Upper lobe of left lung (tissue), 4 donors: ENCODE data around the gene JAZF1.

Source experiments
- CTCF ChIP-seq, 6 experiments: fragments of 450-650 bp in 4 of 6; fragments of 200-600 bp in 2 of 6; sonication (generic) in 2 of 6; IDR thresholded peaks; one replicate each; pipeline ENCODE4 v1.5.1; 2016 to 2019; ENCODE audit warnings: antibody characterized with exemption in 6 of 6
- EP300 ChIP-seq, 4 donors: sonication (generic); formaldehyde crosslinking; IDR thresholded peaks; one replicate each; pipeline ENCODE4 v1.5.1; 2017; ENCODE audit warnings: antibody characterized with exemption in 4 of 4, control low read depth in 2 of 4
- POLR2AphosphoS5 ChIP-seq, 2 donors: sonication (generic); formaldehyde crosslinking; IDR thresholded peaks; one replicate each; pipeline ENCODE4 v1.5.1; 2017; ENCODE audit warnings: antibody characterized with exemption in 2 of 2

GRCh38 chr7:28078036-28078901 is 102.3 kb downstream of the JAZF1 start:
- TF ChIP-seq POLR2AphosphoS5 (IDR thresholded peaks at IDR 0.05) (no peak), CTCF (IDR thresholded peaks at IDR 0.05) (peak; percentile 78 to 92 (median 86)), EP300 (IDR thresholded peaks at IDR 0.05) (no peak)
